ENCODE results near the gene SEZ6L.
"Not testable (repeated sequence)": the region's sequence is repeated elsewhere in the genome, so short reads cannot be mapped to it uniquely, and the experiment has no call there.

The SEZ6L gene

GRCh38 chr22:26399289-26399688, 230.0 kb downstream of the SEZ6L start:
- TF ChIP-seq CTCF (IDR thresholded peaks at IDR 0.05; ENCODE audit: extremely low read depth, insufficient read depth, missing control alignments): no peak
- in situ Hi-C loops (cut with MboI; ENCODE audit: low pct_unique_long_range_greater_than_20kb, low sequenced_read_pairs, unreplicated experiment): no loop called here
- DNase-seq (ENCODE audit: low spot score): no peak

- no peak for TF ChIP-seq CTCF (IDR thresholded peaks at IDR 0.05; ENCODE audit: extremely low read depth, insufficient read depth, missing control alignments)
- in situ Hi-C loops (cut with MboI; ENCODE audit: low pct_unique_long_range_greater_than_20kb, low sequenced_read_pairs, unreplicated experiment): loop anchor here (10.0 kb wide), 1 partner anchor 53 kb away; no protein-coding TSS in a partner anchor
- DNase-seq (ENCODE audit: low spot score): no peak
Observed at GRCh38 chr22:26401726-26402125, 232.5 kb downstream of the SEZ6L start.

- TF ChIP-seq CTCF (IDR thresholded peaks at IDR 0.05; ENCODE audit: extremely low read depth, insufficient read depth, missing control alignments): no peak
- no peak for DNase-seq (ENCODE audit: low spot score)
- in situ Hi-C loops (cut with MboI; ENCODE audit: low pct_unique_long_range_greater_than_20kb, low sequenced_read_pairs, unreplicated experiment): loop anchor here (10.0 kb wide), 1 partner anchor 50 kb away; no protein-coding TSS in a partner anchor
Observed at GRCh38 chr22:26404851-26405421, 235.7 kb downstream of the SEZ6L start.

- in situ Hi-C loops (cut with MboI; ENCODE audit: low pct_unique_long_range_greater_than_20kb, low sequenced_read_pairs, unreplicated experiment): loop anchor here (10.0 kb wide), 1 partner anchor 49 kb away; no protein-coding TSS in a partner anchor
- no peak for DNase-seq (ENCODE audit: low spot score)
- no peak for TF ChIP-seq CTCF (IDR thresholded peaks at IDR 0.05; ENCODE audit: extremely low read depth, insufficient read depth, missing control alignments)
Observed at GRCh38 chr22:26406118-26406517, 236.9 kb downstream of the SEZ6L start.

- DNase-seq (ENCODE audit: low spot score): not testable (repeated sequence)
- in situ Hi-C loops (cut with MboI; ENCODE audit: low pct_unique_long_range_greater_than_20kb, low sequenced_read_pairs, unreplicated experiment): loop anchor here (10.0 kb wide), 1 partner anchor 46 kb away; no protein-coding TSS in a partner anchor
Observed at GRCh38 chr22:26408562-26409220, 239.4 kb downstream of the SEZ6L start.

GRCh38 chr22:26409719-26410335, 240.6 kb downstream of the SEZ6L start:
- no peak for TF ChIP-seq CTCF (IDR thresholded peaks at IDR 0.05; ENCODE audit: extremely low read depth, insufficient read depth, missing control alignments)
- DNase-seq (ENCODE audit: low spot score): no peak
- in situ Hi-C loops (cut with MboI; ENCODE audit: low pct_unique_long_range_greater_than_20kb, low sequenced_read_pairs, unreplicated experiment): loop anchor here (10.0 kb wide), 1 partner anchor 45 kb away; no protein-coding TSS in a partner anchor

GRCh38 chr22:26410386-26410785, 241.1 kb downstream of the SEZ6L start:
- TF ChIP-seq CTCF (IDR thresholded peaks at IDR 0.05; ENCODE audit: extremely low read depth, insufficient read depth, missing control alignments): no peak
- DNase-seq (ENCODE audit: low spot score): no peak
- in situ Hi-C loops (cut with MboI; ENCODE audit: low pct_unique_long_range_greater_than_20kb, low sequenced_read_pairs, unreplicated experiment): no loop called here
